Measurements from ENCODE around the gene RNASE8.
A peak's percentile ranks its signal among the peaks of the same experiment; 100 is the strongest.

RNASE8 gene

DNA sequence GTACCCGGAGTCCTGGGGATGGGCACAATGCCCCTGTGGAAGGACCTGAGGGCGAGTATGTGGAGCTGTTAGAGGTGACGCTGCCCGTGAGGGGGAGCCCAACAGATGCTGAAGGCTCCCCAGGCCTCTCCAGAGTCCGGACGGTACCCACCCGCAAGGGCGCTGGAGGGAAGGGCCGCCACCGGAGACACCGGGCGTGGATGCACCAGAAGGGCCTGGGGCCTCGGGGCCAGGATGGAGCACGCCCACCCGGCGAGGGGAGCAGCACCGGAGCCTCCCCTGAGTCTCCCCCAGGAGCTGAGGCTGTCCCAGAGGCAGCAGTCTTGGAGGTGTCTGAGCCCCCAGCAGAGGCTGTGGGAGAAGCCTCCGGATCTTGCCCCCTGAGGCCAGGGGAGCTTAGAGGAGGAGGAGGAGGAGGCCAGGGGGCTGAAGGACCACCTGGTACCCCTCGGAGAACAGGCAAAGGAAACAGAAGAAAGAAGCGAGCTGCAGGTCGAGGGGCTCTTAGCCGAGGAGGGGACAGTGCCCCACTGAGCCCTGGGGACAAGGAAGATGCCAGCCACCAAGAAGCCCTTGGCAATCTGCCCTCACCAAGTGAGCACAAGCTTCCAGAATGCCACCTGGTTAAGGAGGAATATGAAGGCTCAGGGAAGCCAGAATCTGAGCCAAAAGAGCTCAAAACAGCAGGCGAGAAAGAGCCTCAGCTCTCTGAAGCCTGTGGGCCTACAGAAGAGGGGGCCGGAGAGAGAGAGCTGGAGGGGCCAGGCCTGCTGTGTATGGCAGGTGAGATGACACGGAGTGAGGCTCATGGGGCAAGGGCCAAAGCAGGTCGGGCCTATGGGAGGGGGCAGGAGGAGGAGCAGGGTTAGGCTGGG, 17.0 kb downstream of the RNASE8 start:
- no peak for DNase-seq

DNA sequence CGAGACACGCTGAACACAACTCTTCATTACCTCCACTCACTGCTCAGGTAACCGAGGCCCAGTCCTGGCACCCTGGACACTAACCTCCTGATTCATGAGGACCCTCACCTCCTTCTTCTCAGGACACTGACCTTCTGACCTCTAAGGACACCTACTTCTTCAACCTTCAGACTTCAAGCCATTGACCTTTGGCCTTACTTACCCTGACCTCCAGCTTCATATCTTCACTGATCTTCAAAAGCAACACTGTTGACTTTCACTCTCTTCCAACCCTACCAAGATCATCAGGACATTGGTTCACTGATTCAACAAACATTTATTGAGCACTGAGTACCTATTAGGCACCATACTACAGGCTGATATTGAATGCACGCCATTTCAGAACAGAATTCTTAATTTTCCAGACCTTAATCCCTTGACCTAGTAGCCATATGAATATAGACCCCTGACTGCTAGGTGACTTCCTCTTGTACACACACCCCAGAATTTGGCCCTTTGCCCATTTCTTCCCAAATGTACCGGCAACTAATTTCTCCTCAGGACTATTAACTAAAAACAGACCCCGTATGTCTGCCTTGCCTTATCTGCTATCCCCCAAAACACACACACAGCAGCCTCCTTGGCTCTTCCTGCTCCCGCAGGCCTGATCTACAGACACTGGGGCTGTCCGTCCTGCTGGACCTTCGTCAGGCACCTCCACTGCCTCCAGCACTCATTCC, 18.3 kb downstream of the RNASE8 start:
- no peak for DNase-seq

GRCh38 chr14:21077672-21078071, 20.1 kb downstream of the RNASE8 start:
- no peak for DNase-seq

DNA sequence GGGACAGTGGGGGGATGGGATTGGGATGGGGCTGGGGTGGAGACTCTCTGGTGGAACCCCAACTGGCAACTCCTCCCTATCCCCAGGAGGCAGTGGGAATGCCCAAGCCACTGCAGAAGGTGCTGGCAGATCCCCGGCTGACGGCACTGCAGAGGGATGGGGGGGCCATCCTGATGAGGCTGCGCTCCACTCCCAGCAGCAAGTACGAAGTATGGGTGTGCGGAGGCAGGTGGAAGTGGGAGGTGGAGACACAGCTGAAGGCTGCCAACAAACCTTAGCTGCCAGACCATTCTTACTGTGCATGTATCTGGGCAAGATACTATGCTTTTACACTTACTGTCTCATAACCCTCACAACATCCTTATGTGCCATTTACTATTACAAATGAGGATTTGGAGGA, 20.7 kb downstream of the RNASE8 start:
- DNase-seq, result no peak

- DNase-seq, result no peak
These were observed 21.1 kb downstream of the RNASE8 start for GRCh38 chr14:21078726-21079125.

DNA sequence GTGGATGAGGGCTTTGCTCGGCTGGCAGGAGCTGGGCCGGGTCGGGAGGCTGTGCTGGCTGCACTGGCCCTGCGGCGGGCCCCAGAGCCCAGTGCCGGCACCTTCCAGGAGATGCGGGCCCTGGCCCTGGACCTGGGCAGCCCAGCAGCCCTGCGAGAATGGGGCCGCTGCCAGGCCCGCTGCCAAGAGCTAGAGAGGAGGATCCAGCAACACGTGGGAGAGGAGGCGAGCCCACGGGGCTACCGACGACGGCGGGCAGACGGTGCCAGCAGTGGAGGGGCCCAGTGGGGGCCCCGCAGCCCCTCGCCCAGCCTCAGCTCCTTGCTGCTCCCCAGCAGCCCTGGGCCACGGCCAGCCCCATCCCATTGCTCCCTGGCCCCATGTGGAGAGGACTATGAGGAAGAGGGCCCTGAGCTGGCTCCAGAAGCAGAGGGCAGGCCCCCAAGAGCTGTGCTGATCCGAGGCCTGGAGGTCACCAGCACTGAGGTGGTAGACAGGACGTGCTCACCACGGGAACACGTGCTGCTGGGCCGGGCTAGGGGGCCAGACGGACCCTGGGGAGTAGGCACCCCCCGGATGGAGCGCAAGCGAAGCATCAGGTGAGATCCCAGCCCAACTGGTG, 24.0 kb downstream of the RNASE8 start:
- no peak for DNase-seq

DNA sequence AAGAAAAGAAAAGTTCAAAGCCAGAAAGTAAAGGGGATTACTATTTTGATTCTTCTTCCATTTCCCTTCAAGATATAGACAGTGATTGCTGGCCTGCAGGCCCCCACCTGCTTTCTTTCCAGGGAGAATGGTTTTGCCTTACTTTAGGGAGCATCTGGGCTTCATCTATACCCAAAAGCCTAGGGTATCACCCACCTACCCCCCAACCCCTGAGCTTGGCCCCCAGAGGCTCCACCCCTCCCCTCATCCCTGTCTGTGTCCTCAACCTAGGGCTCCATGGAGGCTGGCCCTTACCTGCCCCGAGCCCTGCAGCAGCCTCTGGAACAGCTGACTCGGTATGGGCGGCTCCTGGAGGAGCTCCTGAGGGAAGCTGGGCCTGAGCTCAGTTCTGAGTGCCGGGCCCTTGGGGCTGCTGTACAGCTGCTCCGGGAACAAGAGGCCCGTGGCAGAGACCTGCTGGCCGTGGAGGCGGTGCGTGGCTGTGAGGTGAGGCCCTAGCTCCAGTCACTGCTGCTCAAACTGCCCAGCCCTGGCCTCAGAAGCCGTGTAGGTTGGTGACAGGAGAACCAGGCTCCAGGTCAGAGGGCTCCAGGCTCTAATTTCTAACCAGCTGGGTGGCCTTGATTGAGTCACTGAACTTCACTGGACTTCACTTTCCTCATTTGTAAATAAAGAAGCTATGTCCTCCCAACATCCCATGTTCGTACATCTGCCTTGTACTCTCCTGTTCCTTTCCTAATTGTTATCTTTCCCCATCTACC, 26.1 kb downstream of the RNASE8 start:
- no peak for DNase-seq

DNA sequence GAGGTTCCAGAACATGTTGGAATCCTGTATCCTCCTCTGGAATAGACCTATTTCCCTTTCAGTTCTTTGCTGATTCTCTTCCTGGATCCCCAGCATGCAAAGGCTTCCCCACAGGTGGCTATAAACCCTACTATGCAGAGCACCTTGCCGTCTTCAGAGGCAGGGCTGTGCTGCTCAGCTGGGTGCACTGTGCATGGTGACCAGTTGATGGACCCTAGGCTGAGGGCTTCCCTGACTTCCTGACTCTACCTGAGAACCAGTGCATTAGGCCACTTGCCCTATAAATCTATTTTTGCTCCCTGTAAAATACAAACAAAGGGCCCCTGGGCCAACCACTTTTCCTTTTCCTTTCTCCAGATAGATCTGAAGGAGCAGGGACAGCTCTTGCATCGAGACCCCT, 26.8 kb downstream of the RNASE8 start:
- DNase-seq, result no peak

DNA sequence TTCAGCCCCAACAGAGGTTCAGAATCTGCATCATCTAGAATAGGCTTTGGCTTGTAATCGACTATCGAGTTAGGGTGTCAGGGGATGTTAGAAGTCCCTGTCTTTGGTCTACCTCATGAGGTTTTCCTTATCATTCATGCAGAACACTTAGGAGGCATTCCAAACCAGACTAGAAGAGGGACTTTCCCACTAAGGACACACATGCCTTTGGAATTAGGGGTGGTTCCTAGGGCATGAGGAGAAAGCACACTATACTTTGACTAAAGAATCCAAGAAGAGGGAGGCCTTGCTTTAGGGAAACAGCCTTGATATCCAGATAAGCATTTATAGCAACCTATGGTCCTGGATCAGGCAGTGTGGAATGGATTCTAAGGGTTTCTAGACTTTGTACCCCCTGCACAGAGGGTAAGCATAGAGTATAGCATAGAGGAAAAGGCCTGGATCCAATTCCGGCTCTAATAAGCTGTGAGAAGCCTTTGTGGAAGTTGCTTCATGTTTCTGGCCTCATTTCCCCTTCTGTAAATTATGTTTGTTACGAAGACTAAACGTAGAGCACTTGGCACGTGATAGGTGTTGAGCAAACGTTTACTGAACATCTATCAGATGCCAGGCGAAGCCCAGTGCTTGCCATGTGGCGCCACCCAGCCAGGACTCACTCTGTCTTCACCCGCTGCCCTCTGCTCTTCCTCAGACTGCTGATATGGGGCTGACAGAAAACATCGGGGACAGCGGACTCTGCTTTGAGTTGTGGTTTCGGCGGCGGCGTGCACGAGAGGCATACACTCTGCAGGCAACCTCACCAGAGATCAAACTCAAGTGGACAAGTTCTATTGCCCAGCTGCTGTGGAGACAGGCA, 27.6 kb downstream of the RNASE8 start:
- no peak for DNase-seq

GRCh38 chr14:21086908-21087293, 29.3 kb downstream of the RNASE8 start:
- DNase-seq, result no peak

GRCh38 chr14:21087294-21088091, 29.9 kb downstream of the RNASE8 start:
- DNase-seq, result peak; percentile 65 to 86 (median 78)

DNA sequence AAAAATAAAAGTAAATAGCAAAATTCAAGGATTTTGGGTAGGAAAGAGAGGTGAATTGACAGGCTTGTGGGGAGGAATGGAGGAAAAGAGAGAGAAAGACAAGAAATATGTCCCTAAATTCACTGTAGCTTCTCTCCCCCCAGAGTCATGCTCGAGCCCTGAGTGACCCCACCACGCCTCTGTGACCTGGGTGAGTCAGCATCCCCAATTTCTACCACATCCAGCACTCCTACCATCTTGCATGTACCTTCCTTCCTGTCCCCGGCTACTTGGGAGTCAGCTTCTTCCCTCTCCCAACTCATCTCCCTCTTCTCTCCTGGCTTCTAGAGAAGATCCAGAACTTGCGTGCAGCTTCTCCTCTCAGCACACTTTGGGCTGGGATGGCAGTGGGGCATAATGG, 31.1 kb downstream of the RNASE8 start:
- no peak for DNase-seq

DNA sequence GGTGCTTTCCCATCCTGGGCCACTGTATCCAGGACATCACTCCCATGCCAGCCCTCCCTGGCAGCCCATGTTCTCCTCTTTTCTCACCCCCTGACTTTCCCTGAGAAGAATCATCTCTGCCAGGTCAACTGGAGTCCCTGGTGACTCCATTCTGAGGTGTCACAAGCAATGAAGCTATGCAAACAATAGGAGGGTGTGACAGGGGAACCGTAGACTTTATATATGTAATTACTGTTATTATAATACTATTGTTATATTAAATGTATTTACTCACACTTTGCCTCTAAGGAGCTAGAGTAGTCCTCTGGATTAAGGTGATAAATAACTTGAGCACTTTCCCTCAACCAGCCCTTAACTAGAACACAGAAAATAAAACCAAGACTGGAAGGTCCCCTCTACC, 31.6 kb downstream of the RNASE8 start:
- no peak for DNase-seq

DNA sequence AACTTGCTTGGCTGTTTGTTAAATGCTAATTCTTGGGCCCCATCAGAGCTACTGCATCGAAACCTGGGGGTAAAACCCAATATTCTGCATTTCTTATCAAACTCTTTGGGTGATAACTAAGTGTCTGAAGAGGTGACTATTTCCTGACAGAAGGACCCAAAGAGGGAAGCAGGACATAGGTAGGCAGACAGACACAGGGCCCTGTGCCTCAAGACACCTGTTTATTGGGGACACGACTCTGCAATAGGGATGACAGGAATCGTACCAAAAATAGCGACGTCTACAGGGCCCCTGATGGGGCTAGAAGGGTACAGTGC, 32.2 kb downstream of the RNASE8 start:
- no peak for DNase-seq

- DNase-seq, result no peak
These were observed 32.7 kb downstream of the RNASE8 start for GRCh38 chr14:21090194-21090939.

DNA sequence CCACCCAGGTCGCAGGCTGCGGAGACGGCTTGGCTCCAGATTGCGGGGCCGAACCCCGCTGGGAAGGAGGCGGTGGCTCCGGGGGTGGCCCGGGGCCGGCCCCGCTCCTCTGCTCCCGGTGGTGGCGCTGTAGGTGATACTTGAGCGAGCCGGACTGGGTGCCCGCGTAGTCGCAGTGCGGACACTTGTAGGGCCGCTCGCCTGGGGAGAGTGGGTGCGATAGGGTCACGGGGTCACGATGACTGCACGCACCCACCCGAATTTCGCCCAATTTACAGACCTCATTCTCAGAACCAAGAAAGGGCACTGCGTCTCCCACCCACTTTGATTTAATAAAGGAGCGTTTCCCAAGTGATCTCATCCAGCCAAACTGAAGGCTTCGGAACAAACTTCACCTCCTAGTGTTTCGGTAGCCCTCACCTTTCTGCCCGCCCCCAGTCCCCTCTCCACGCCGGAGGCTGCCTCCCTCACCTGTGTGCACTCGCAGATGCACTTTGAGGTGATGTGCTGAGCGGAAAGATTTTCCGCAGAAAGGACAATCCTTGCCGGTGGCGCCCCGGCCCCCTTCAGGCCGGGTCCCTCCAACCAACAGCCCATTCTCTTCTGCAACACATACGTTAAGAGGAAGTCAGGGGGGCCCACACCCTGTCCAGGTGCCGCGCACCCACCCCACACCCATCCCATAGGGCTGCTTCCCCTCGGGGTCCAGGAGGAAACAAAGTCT, 33.5 kb downstream of the RNASE8 start:
- no peak for DNase-seq

DNA sequence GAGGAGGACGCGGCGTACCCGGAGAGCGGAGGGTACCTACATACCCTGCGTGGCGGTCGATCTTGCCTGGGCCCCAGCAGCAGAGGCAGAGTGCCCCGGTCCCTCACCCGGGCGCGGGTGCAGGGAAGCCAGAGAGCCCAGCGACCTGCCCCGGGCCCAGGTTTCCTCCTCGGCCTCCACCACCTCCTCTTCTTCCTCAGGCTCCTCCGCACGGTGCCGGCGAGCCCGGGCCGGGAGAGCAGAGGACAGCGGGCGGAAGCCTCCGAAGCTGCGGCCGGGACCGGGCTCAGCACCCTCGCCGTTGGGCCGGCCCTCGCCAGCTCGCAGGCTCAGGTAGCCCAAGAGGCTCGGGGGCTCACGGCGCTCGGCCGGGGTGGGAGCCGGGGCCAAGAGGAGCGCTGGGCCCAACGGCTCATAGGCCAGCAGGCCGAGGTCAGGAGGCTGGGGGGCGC, 34.2 kb downstream of the RNASE8 start:
- no peak for DNase-seq

DNA sequence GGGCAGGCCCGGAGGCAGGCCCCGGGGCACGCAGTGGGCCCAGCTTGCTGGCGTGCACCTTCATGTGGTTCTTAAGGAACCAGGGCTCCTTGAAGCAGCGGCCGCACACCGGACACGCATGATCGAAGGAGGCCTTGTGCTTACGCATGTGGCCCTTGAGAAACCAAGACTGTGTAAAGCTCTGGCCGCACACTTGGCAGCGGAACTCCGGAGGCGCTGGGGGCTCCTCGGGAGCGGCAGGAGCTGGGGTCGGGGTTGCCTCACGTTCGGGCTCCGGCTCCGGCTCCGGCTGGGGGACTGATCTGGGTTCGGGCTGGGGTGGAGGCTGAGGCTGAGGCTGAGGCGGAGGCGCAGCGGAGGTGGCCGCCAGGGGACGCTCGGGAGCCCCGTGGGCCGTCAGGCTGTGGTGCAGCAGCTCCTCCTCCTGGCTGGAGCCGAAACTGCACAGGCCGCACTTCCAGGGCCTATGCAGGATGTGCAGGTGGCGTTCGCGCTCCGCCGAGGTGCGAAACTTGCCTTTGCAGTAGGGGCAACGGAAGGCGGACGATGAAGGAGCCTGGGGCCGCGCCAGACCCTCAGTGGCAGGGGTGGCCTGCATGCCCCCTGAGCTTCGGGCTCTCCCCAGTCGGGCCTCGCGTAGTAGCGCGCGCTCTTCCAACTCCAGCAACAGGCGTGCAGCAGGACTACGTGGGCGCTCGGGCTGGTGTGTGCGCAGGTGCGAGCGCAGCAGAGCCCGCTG, 34.8 kb downstream of the RNASE8 start:
- DNase-seq, result peak; percentile 81 to 91 (median 87)

GRCh38 chr14:21093018-21093417, 35.4 kb downstream of the RNASE8 start:
- DNase-seq, result no peak
